Kidney (tissue), 14 donors: ENCODE measurements around the gene EPB41L3. TPM values are rescaled to one million over a fixed set of nuclear protein-coding genes. Genes with fewer than 3 reads are reported as not detected.

Experiments used
- DNase-seq, 5 donors: peaks; one replicate each; pipeline ENCODE4 v3.0.0-alpha.2; 2013 to 2020
- FAIRE-seq: peaks from 2 replicates; lab custom pipeline; 2012; peaks lifted over from hg19 to GRCh38; lab: Jason Lieb, UNC
- H3K27ac ChIP-seq, 2 donors: one replicate each; pipeline ENCODE4 v1.7.0; 2013; ENCODE audit warnings: low read depth in 2 of 2, low read length in 2 of 2, inconsistent platforms in 1 of 2
- H3K27me3 ChIP-seq: one replicate; pipeline ENCODE4 v1.7.1; 2013; ENCODE audit warnings: low read length, inconsistent platforms; ENCODE audit not compliant: control insufficient read depth, insufficient read depth
- H3K36me3 ChIP-seq, 3 donors: one replicate each; pipeline versions ENCODE4 v1.7.0 to v1.7.1; 2013; ENCODE audit warnings: low read length in 3 of 3, control low read depth in 1 of 3, inconsistent platforms in 1 of 3; ENCODE audit not compliant: insufficient read depth in 3 of 3, control insufficient read depth in 2 of 3
- H3K4me1 ChIP-seq, 3 donors: one replicate each; pipeline versions ENCODE4 v1.7.0 to v1.7.1; 2013; ENCODE audit warnings: low read length in 3 of 3, inconsistent platforms in 1 of 3, low read depth in 1 of 3; ENCODE audit not compliant: control insufficient read depth in 2 of 3, insufficient read depth in 2 of 3
- H3K4me3 ChIP-seq, 3 donors: one replicate each; pipeline versions ENCODE4 v1.7.0 to v1.8.1; 2013; ENCODE audit warnings: low read length in 3 of 3, control low read depth in 1 of 3, inconsistent platforms in 1 of 3
- H3K9ac ChIP-seq, 3 donors: one replicate each; pipeline versions ENCODE4 v1.7.0 to v1.7.1; 2013; ENCODE audit warnings: low read length in 3 of 3, control low read depth in 1 of 3, inconsistent platforms in 1 of 3
- H3K9me3 ChIP-seq, 3 donors: one replicate each; pipeline versions ENCODE4 v1.7.0 to v1.7.1; 2013; ENCODE audit warnings: low read length in 3 of 3, control low read depth in 1 of 3, inconsistent platforms in 1 of 3; ENCODE audit not compliant: control insufficient read depth in 2 of 3, insufficient read depth in 1 of 3
- CTCF ChIP-seq: IDR thresholded peaks from 3 replicates; pipeline ENCODE4 v1.5.1; 2012; ENCODE audit warnings: mild to moderate bottlenecking, moderate library complexity, borderline replicate concordance; ENCODE audit not compliant: insufficient read depth; ENCODE audit errors: extremely low read depth
- intact Hi-C: fragments of 100-400 bp; cut with DNase I; formaldehyde crosslinking; loops from one replicate; pipeline ENCODE4 v1.11.1; 2022
- polyA plus RNA-seq: library from polyadenylated mRNA; stranded (reverse); fragments of 350-450 nt; fragmentation: Illumina TruSeq; extraction: RNeasy Lipid Tissue Mini Kit (QIAGEN cat#74804); gene quantifications from one replicate; pipeline ENCODE4 v1.2.3, GENCODE V29; 2014; ENCODE audit warnings: low read depth, low replicate concordance; ENCODE audit not compliant: insufficient read depth
- total RNA-seq: library from RNA; stranded (reverse); fragmentation: NEBNext Ultra II Directional; extraction: Animal tissue kit (Norgen Biotek cat#: 25700); gene quantifications from one replicate; pipeline ENCODE4 v1.2.1, GENCODE V29; 2021
- donor health status: control.
- donor health status: control.
- donor health status: control.
- donor health status: control.
- donor health status: control.
- donor health status: DM: yes; HTN: yes; CAD: no.
- donor health status: Normal renal cell carcinoma (clear cell type).

EPB41L3 gene
- total and polyA plus RNA-seq, 2 donors from 2014 or later = 35.3 to 44.6 TPM

- Histone ChIP-seq H3K4me3 (no peak overlapping the region), H3K9me3 (no peaks in the 10 kb centered on the region), H3K9ac (no peak overlapping the region), H3K27ac (no peak overlapping the region), H3K36me3 (peaks cover 0 to 3% (median 0%) of the 10 kb centered on the region in 3 donors), H3K27me3 (no peaks in the 10 kb centered on the region), H3K4me1 (peaks cover 0 to 3% (median 0%) of the 10 kb centered on the region in 3 donors)
- DNase-seq (no peak), FAIRE-seq (no peak)
- no peak for TF ChIP-seq CTCF
- intact Hi-C loops = no loop called here
These were observed 103.7 kb downstream of the EPB41L3 start for GRCh38 chr18:5439986-5440696.

- H3K4me3 ChIP-seq = no peak overlapping the region
- TF ChIP-seq CTCF = no peak
- peaks cover 0 to 17% (median 5%) of the 10 kb centered on the region in 3 donors for H3K36me3 ChIP-seq
- H3K27me3 ChIP-seq = no peaks in the 10 kb centered on the region
- FAIRE-seq = no peak
- H3K9ac ChIP-seq = no peak overlapping the region
- H3K4me1 ChIP-seq = no peaks in the 10 kb centered on the region
- intact Hi-C loops = no loop called here
- H3K27ac ChIP-seq = no peak overlapping the region
- no peak for DNase-seq
- no peaks in the 10 kb centered on the region for H3K9me3 ChIP-seq
These were observed 109.4 kb downstream of the EPB41L3 start for GRCh38 chr18:5434425-5434824.

- FAIRE-seq (no peak), DNase-seq (peak in 2 of 5 donors; percentile 47 to 62)
- no peak for TF ChIP-seq CTCF
- intact Hi-C loops = no loop called here
- Histone ChIP-seq H3K9ac (no peak overlapping the region), H3K36me3 (peaks cover 0 to 13% (median 5%) of the 10 kb centered on the region in 3 donors), H3K9me3 (no peaks in the 10 kb centered on the region), H3K4me1 (no peaks in the 10 kb centered on the region), H3K4me3 (no peak overlapping the region), H3K27me3 (no peaks in the 10 kb centered on the region), H3K27ac (no peak overlapping the region)
These were observed 111.8 kb downstream of the EPB41L3 start for GRCh38 chr18:5431836-5432575.
